Type B pancreatic cell (in vitro differentiated cells): ENCODE results near the gene JPT1. TPM values are rescaled to one million over a fixed set of nuclear protein-coding genes. Genes with fewer than 3 reads are reported as not detected.

Experiments used
- DNase-seq: peaks from one replicate; pipeline ENCODE4 v3.0.0; 2021; ENCODE audit warnings: mixed read lengths; ENCODE audit not compliant: unreplicated experiment; ENCODE audit errors: extremely low spot score
- H3K27ac Mint-ChIP-seq: 2 replicates; pipeline ENCODE4 v1.8.0; 2021; ENCODE audit warnings: mild to moderate bottlenecking, mixed read lengths
- H3K27me3 Mint-ChIP-seq: 2 replicates; pipeline ENCODE4 v1.8.0; 2021; ENCODE audit warnings: mixed read lengths
- H3K36me3 Mint-ChIP-seq: 2 replicates; pipeline ENCODE4 v1.8.0; 2021; ENCODE audit warnings: mixed read lengths
- H3K4me1 Mint-ChIP-seq: one replicate; pipeline ENCODE4 v1.8.0; 2021; ENCODE audit warnings: mixed read lengths; ENCODE audit not compliant: unreplicated experiment
- H3K4me3 Mint-ChIP-seq: 2 replicates; pipeline ENCODE4 v1.8.0; 2021; ENCODE audit warnings: mild to moderate bottlenecking, mixed read lengths
- H3K9me3 Mint-ChIP-seq: 2 replicates; pipeline ENCODE4 v1.8.0; 2021; ENCODE audit warnings: mixed read lengths
- total RNA-seq: library from RNA; stranded (reverse); gene quantifications from 2 replicates; pipeline ENCODE4 v1.2.1, GENCODE V29; 2021; ENCODE audit warnings: low replicate concordance
- TF ChIP-seq, protein P1 (sequence below): fragments of 200-600 bp; sonication (generic); conservative IDR thresholded peaks from 2 replicates; pipeline ENCODE4 v1.5.0; 2021; ENCODE audit warnings: antibody characterized with exemption, mild to moderate bottlenecking

JPT1 gene
- total RNA-seq, 1 donor from 2014 or later = 170 TPM

GRCh38 chr17:75108193-75108592, 46.1 kb downstream of the JPT1 start:
- no peak for DNase-seq
- H3K4me1 Mint-ChIP-seq = peaks cover 21% of the 10 kb centered on the region
- H3K9me3 Mint-ChIP-seq = no peaks in the 10 kb centered on the region

DNA sequence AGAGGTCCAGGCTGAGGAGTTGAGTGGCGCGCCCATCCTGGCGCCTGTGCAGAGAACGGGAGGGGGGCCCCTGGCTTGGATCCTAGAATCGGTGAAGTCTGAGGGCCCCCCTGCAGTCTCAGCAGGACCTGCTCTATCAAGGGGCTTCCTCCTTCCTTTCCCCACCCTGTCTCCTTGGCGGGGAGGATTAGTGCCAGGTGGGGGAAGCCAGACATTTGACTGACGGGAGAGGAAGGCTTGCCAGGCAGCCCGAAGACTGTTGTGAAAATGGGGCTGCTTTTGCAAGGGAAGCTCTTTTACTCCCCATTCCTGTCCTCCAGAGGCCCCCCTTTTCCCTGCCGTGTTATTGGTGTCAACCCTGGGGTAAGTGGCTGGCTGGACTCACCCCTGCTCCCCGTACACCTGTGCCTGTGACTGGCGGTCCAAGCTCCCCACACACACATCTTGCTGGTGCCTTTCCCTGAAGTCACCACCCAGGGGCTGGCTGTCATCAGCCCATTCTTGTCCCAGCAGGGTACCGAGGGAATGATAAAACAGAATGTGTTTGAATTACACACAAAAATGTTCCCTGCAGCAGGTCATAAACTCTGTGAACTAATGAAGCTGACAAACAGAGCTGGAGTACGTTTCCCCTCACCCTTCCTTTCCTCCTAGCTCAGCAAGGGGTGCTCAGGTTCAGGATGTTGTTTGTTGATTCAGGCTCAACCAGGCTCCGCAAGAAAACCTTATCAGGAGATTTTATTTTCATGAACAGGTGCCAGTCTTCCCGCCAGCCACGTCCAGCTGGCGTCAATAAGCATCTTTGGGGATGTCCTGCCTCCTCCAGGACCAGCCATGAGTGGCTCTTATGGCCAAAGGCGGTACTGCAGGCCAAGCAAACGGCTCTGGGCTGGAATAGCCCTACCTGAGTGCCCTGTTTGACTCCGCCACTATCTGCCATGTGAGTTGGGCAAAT, 48.9 kb downstream of the JPT1 start:
- H3K4me1 Mint-ChIP-seq = peaks cover 18% of the 10 kb centered on the region
- no peak for DNase-seq
- TF ChIP-seq, protein P1, sequence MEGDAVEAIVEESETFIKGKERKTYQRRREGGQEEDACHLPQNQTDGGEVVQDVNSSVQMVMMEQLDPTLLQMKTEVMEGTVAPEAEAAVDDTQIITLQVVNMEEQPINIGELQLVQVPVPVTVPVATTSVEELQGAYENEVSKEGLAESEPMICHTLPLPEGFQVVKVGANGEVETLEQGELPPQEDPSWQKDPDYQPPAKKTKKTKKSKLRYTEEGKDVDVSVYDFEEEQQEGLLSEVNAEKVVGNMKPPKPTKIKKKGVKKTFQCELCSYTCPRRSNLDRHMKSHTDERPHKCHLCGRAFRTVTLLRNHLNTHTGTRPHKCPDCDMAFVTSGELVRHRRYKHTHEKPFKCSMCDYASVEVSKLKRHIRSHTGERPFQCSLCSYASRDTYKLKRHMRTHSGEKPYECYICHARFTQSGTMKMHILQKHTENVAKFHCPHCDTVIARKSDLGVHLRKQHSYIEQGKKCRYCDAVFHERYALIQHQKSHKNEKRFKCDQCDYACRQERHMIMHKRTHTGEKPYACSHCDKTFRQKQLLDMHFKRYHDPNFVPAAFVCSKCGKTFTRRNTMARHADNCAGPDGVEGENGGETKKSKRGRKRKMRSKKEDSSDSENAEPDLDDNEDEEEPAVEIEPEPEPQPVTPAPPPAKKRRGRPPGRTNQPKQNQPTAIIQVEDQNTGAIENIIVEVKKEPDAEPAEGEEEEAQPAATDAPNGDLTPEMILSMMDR = peak; percentile 78
- H3K27ac Mint-ChIP-seq = peak overlapping the region; percentile 77
- H3K9me3 Mint-ChIP-seq = no peaks in the 10 kb centered on the region
- H3K27me3 Mint-ChIP-seq = peaks cover 4% of the 10 kb centered on the region
- H3K36me3 Mint-ChIP-seq = peaks cover 10% of the 10 kb centered on the region
- peak overlapping the region; percentile 34 for H3K4me3 Mint-ChIP-seq

More at GRCh38 chr17:75108193-75108592, 46.1 kb downstream of the JPT1 start:
- TF ChIP-seq, protein P1 = no peak
- peak overlapping the region; percentile 78 for H3K27ac Mint-ChIP-seq
- peaks cover 4% of the 10 kb centered on the region for H3K27me3 Mint-ChIP-seq
- H3K36me3 Mint-ChIP-seq = peaks cover 13% of the 10 kb centered on the region
- peak overlapping the region; percentile 91 for H3K4me3 Mint-ChIP-seq

DNA sequence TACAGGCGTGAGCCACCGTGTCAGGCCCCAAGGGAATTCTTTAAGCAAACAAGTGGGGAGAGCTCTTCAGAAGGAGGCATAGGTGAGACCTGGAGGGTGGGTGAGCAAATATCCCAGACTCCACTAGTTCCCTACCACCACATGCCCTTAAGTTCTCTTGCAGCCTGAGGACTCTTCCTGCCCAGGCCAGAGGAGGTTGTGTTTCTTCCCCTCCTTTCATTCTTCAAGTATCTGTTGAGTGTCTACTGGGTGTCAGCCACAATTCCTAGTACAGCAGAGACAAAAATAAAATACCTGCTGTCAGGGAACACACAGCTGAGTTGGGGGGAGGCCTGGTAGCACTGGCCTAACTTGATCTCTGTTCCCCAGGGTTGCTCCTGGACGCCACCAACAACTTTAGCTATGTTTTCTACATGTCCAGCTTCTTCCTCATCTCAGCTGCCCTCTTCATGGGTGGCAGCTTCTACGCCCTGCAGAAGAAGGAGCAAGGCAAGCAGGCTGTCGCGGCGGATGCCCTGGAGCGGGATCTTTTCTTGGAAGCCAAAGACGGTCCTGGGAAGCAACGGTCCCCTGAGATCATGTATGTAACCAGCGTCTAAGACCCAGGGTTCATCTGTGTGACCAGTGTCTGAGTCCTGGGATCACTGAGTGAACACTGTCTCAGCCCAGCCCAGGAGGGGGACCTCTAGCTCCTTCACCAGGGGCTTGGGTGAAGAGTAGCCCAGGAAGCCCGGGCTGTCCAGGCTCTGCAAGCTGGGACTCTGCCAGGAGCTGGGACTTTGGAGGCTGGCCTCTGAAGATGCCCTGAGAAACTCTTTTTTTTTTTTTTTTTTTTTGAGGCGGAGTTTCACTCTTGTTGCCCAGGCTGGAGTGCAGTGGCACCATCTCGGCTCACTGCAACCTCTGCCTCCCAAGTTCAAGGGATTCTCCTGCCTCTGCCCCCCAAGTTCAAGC, 50.4 kb downstream of the JPT1 start:
- Mint-ChIP-seq H3K9me3 (no peaks in the 10 kb centered on the region), H3K4me3 (no peak overlapping the region), H3K27ac (peak overlapping the region; percentile 48), H3K36me3 (peaks cover 12% of the 10 kb centered on the region), H3K4me1 (peaks cover 15% of the 10 kb centered on the region), H3K27me3 (peaks cover 3% of the 10 kb centered on the region)
- DNase-seq = no peak
- TF ChIP-seq, protein P1 = no peak

DNA sequence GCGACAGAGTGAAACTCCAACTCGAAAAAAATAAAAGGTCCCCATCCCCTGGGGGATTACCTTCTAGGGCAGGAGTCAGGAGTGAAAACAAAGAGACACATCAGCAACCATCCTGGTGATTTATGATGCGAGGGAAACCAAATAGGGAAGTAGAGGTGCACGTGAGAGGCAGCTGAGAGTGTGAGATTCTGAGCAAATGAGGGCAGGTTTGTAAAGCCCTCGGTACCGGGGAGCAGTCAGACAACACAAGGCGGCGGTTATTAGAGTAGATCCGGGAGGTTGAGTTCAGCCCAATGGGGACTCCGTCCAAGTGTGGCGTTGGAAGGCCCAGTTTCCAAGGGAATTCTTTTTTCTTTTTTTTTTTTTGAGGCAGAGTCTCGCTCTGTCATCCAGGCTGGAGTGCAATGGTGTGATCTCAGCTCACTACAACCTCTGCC, 51.9 kb downstream of the JPT1 start:
- Mint-ChIP-seq H3K9me3 (no peaks in the 10 kb centered on the region), H3K36me3 (peaks cover 16% of the 10 kb centered on the region), H3K27ac (peak overlapping the region; percentile 81), H3K4me1 (peaks cover 12% of the 10 kb centered on the region), H3K27me3 (no peaks in the 10 kb centered on the region), H3K4me3 (peak overlapping the region; percentile 44)
- TF ChIP-seq, protein P1 = no peak
- no peak for DNase-seq

GRCh38 chr17:75099881-75100595, 54.3 kb downstream of the JPT1 start:
- Mint-ChIP-seq H3K27me3 (no peaks in the 10 kb centered on the region), H3K4me1 (peaks cover 7% of the 10 kb centered on the region), H3K27ac (no peak overlapping the region)

More at GRCh38 chr17:75099881-75100595, 54.3 kb downstream of the JPT1 start:
- peaks cover 14% of the 10 kb centered on the region for H3K36me3 Mint-ChIP-seq
- no peaks in the 10 kb centered on the region for H3K9me3 Mint-ChIP-seq
- no peak for DNase-seq
- H3K4me3 Mint-ChIP-seq = no peak overlapping the region
- TF ChIP-seq, protein P1 = no peak
